WTC11 (cell line): ENCODE data around the gene SORT1. TPM values are rescaled to one million over a fixed set of nuclear protein-coding genes. Genes with fewer than 3 reads are reported as not detected.

Experiments used
- ATAC-seq: fragments of 200-7000 bp; cut with Tn5 transposase; 2 replicates; pipeline ENCODE4 v1.10.0; 2021; ENCODE audit warnings: mild to moderate bottlenecking, moderate library complexity
- Bru-seq: library from RNA; stranded (reverse); fragments of 400-500 nt; gene quantifications from one replicate; lab custom pipeline; 2021; lab: Mats Ljungman, UMichigan
- CTCF ChIA-PET: fragments of 300-600 bp; sonication (Branson Sonifier 250); formaldehyde crosslinking; loops from one replicate; lab custom pipeline; 2021; ENCODE audit warnings: antibody characterized with exemption; lab: Charles Lee
- POLR2A ChIA-PET: fragments of 350-600 bp; sonication (Branson Sonifier 250); formaldehyde crosslinking; loops from one replicate; lab custom pipeline; 2021; ENCODE audit warnings: antibody characterized with exemption; lab: Charles Lee
- DNase-seq: peaks from one replicate; pipeline ENCODE4 v3.0.0; 2021; ENCODE audit warnings: low spot score
- H3K27ac Mint-ChIP-seq: 2 replicates; pipeline ENCODE4 v1.8.0; 2021; ENCODE audit warnings: mixed read lengths
- H3K27me3 Mint-ChIP-seq: 2 replicates; pipeline ENCODE4 v1.8.0; 2021; ENCODE audit warnings: low read depth, mild to moderate bottlenecking, moderate library complexity, mixed read lengths
- H3K36me3 Mint-ChIP-seq: 2 replicates; pipeline ENCODE4 v1.8.0; 2021; ENCODE audit warnings: mixed read lengths
- H3K4me1 Mint-ChIP-seq: 2 replicates; pipeline ENCODE4 v1.8.0; 2022; ENCODE audit warnings: mixed read lengths
- H3K4me3 Mint-ChIP-seq: 2 replicates; pipeline ENCODE4 v1.8.0; 2021; ENCODE audit warnings: mild to moderate bottlenecking, moderate library complexity, mixed read lengths
- H3K9me3 Mint-ChIP-seq: 2 replicates; pipeline ENCODE4 v1.8.0; 2021; ENCODE audit warnings: mixed read lengths
- AR ChIP-seq: fragments of 250-450 bp; sonication (Bioruptor Pico); IDR thresholded peaks from 2 replicates; pipeline ENCODE4 v1.9.0; 2021; ENCODE audit warnings: mild to moderate bottlenecking
- CBFB ChIP-seq: sonication (generic); formaldehyde crosslinking; IDR thresholded peaks from 2 replicates; pipeline ENCODE4 v1.8.1; 2022; ENCODE audit warnings: mild to moderate bottlenecking, low read depth, missing genetic modification reagents
- CREB1 ChIP-seq: sonication (generic); formaldehyde crosslinking; IDR thresholded peaks from 2 replicates; pipeline ENCODE4 v1.8.0; 2023; ENCODE audit warnings: mild to moderate bottlenecking, missing genetic modification reagents
- CREM ChIP-seq: sonication (generic); formaldehyde crosslinking; IDR thresholded peaks from 2 replicates; pipeline ENCODE4 v1.8.1; 2022; ENCODE audit warnings: mild to moderate bottlenecking, missing genetic modification reagents, moderate library complexity
- CTCF ChIP-seq: fragments of 200-600 bp; IDR thresholded peaks from 2 replicates; pipeline ENCODE4 v1.8.0; 2022; ENCODE audit warnings: antibody characterized with exemption
- EMX1 ChIP-seq: fragments of 250-450 bp; sonication (Bioruptor Pico); IDR thresholded peaks from 2 replicates; pipeline ENCODE4 v1.8.0; 2021; ENCODE audit warnings: mild to moderate bottlenecking
- ETV6 ChIP-seq: sonication (generic); formaldehyde crosslinking; IDR thresholded peaks from 2 replicates; pipeline ENCODE4 v1.8.1; 2022; ENCODE audit warnings: mild to moderate bottlenecking, missing genetic modification reagents
- FOXJ3 ChIP-seq: sonication (generic); formaldehyde crosslinking; IDR thresholded peaks from 2 replicates; pipeline ENCODE4 v1.9.0; 2021; ENCODE audit warnings: missing genetic modification reagents, mild to moderate bottlenecking, borderline replicate concordance
- FOXP1 ChIP-seq: sonication (generic); formaldehyde crosslinking; IDR thresholded peaks from 2 replicates; pipeline ENCODE4 v1.8.0; 2022; ENCODE audit warnings: missing genetic modification reagents, mild to moderate bottlenecking, moderate library complexity, borderline replicate concordance
- FOXP4 ChIP-seq: sonication (generic); formaldehyde crosslinking; IDR thresholded peaks from 2 replicates; pipeline ENCODE4 v1.8.0; 2022; ENCODE audit warnings: mild to moderate bottlenecking, missing genetic modification reagents
- HMGA2 ChIP-seq: fragments of 250-450 bp; sonication (Bioruptor Pico); IDR thresholded peaks from 2 replicates; pipeline ENCODE4 v1.4.0; 2021; ENCODE audit warnings: mild to moderate bottlenecking, moderate library complexity
- HMGXB4 ChIP-seq: sonication (generic); formaldehyde crosslinking; IDR thresholded peaks from 2 replicates; pipeline ENCODE4 v1.8.1; 2023; ENCODE audit warnings: mild to moderate bottlenecking, moderate library complexity, missing genetic modification reagents
- IRF1 ChIP-seq: sonication (generic); formaldehyde crosslinking; IDR thresholded peaks from 2 replicates; pipeline ENCODE4 v1.8.0; 2023; ENCODE audit warnings: missing genetic modification reagents
- JAZF1 ChIP-seq: fragments of 250-450 bp; sonication (Bioruptor Pico); IDR thresholded peaks from 2 replicates; pipeline ENCODE4 v1.9.0; 2021; ENCODE audit warnings: moderate library complexity, mild to moderate bottlenecking, inconsistent platforms
- KAT7 ChIP-seq: sonication (generic); formaldehyde crosslinking; IDR thresholded peaks from 2 replicates; pipeline ENCODE4 v1.8.1; 2023; ENCODE audit warnings: missing genetic modification reagents, mild to moderate bottlenecking, borderline replicate concordance
- MAX ChIP-seq: sonication (generic); formaldehyde crosslinking; IDR thresholded peaks from 2 replicates; pipeline ENCODE4 v1.8.0; 2022; ENCODE audit warnings: mild to moderate bottlenecking, missing genetic modification reagents
- NFYB ChIP-seq: sonication (generic); formaldehyde crosslinking; conservative IDR thresholded peaks from 2 replicates; pipeline ENCODE4 v1.8.0; 2022; ENCODE audit warnings: low read depth, missing genetic modification reagents
- NR1H2 ChIP-seq: sonication (generic); formaldehyde crosslinking; IDR thresholded peaks from 2 replicates; pipeline ENCODE4 v1.9.0; 2021; ENCODE audit warnings: mild to moderate bottlenecking, moderate library complexity, missing genetic modification reagents
- PREB ChIP-seq: sonication (generic); formaldehyde crosslinking; IDR thresholded peaks from 2 replicates; pipeline ENCODE4 v1.8.1; 2022; ENCODE audit warnings: mild to moderate bottlenecking, missing genetic modification reagents, moderate library complexity, borderline replicate concordance
- RELA ChIP-seq: sonication (generic); formaldehyde crosslinking; IDR thresholded peaks from 2 replicates; pipeline ENCODE4 v1.8.1; 2022; ENCODE audit warnings: missing genetic modification reagents, mild to moderate bottlenecking, borderline replicate concordance
- SP1 ChIP-seq: sonication (generic); formaldehyde crosslinking; conservative IDR thresholded peaks from 2 replicates; pipeline ENCODE4 v1.8.1; 2022; ENCODE audit warnings: missing genetic modification reagents
- TEAD1 ChIP-seq: sonication (generic); formaldehyde crosslinking; IDR thresholded peaks from 2 replicates; pipeline ENCODE4 v1.8.0; 2022; ENCODE audit warnings: mild to moderate bottlenecking, missing genetic modification reagents
- ZNF317 ChIP-seq: sonication (generic); formaldehyde crosslinking; IDR thresholded peaks from 2 replicates; pipeline ENCODE4 v1.8.1; 2023; ENCODE audit warnings: low read depth, mild to moderate bottlenecking, moderate library complexity, missing genetic modification reagents, borderline replicate concordance
- ZNF416 ChIP-seq: fragments of 250-450 bp; sonication (Bioruptor Pico); IDR thresholded peaks from 2 replicates; pipeline ENCODE4 v1.9.0; 2021; ENCODE audit warnings: mild to moderate bottlenecking, inconsistent platforms
- ZNF423 ChIP-seq: fragments of 250-450 bp; sonication (Bioruptor Pico); IDR thresholded peaks from 2 replicates; pipeline ENCODE4 v2.1.2; 2022; ENCODE audit warnings: mild to moderate bottlenecking, moderate library complexity
- long read RNA-seq, 3 experiments: library from RNA in 1 of 3; library from capped mRNA in 1 of 3; library from polyadenylated mRNA in 1 of 3; unstranded in 2 of 3; stranded (forward) in 1 of 3; transcript quantifications; one replicate each; pipeline ENCODE4 v2.0.0, GENCODE V29; 2021
- total RNA-seq: library from RNA; stranded (reverse); gene quantifications from 3 replicates; pipeline ENCODE4 v1.2.3, GENCODE V29; 2021

The SORT1 gene
- 50.2 to 60.8 TPM (median 55.9 TPM) in 3 replicates for total RNA-seq
- percentile 79 among the genes with signal in this experiment for Bru-seq, nascent RNA
- long read RNA-seq, experiment 1, full-length matches to known transcripts = 184 of 414 reads
- long read RNA-seq, experiment 1, partial matches to known transcripts = 46 of 414 reads
- long read RNA-seq, experiment 1, other reads (novel, unspliced or antisense) = 184 of 414 reads
- long read RNA-seq, experiment 2, full-length matches to known transcripts = 11 of 60 reads
- long read RNA-seq, experiment 2, partial matches to known transcripts = 37 of 60 reads
- long read RNA-seq, experiment 2, other reads (novel, unspliced or antisense) = 12 of 60 reads
- long read RNA-seq, experiment 3, partial matches to known transcripts = 0 of 3 reads
- long read RNA-seq, experiment 3, other reads (novel, unspliced or antisense) = 3 of 3 reads

GRCh38 chr1:109397581-109398342, at the start of gene SORT1:
TSS of gene SORT1 (minus strand) at chr1:109397918. CDS start at chr1:109397892, 26 bp downstream.
- Mint-ChIP-seq H3K27me3 (no peaks in the 10 kb centered on the region), H3K36me3 (0 out of 2 replicates have a peak, but pooled peaks cover 3% of the 10 kb centered on the region), H3K9me3 (no peaks in the 10 kb centered on the region), H3K4me3 (peak within 1 kb of the TSS; percentile 95), H3K4me1 (peaks cover 43% of the 10 kb centered on the region), H3K27ac (peak within 1 kb of the TSS; percentile 97)
- peak; percentile 99 for ATAC-seq
- ChIA-PET POLR2A (interaction anchor here (0.5 to 2.1 kb wide), 16 partner anchors 13 to 470 kb away, joined by 3 to 21 read pairs (median 3); partner anchors contain the start of genes ATXN7L2 and PSRC1), CTCF (interaction anchor here (0.6 to 4.4 kb wide), 47 partner anchors 9 to 915 kb away, joined by 3 to 68 read pairs (median 5); partner anchors contain the start of genes ATXN7L2, CELSR2, CYB561D1 and MYBPHL)
- DNase-seq = peak; percentile 97
- TF ChIP-seq MAX (CRISPR knock-in tag) (peak; percentile 58), CREB1 (CRISPR knock-in tag) (no peak), CBFB (CRISPR knock-in tag) (no peak), CREM (peak; percentile 75; the same call in 1 of the 2 replicates), ZNF423 (CRISPR knock-in tag) (no peak), TEAD1 (CRISPR knock-in tag) (no peak), ETV6 (CRISPR knock-in tag) (peak; percentile 33; the same call in 1 of the 2 replicates), JAZF1 (no peak), NFYB (peak; percentile 98), FOXP4 (CRISPR knock-in tag) (peak; percentile 55; the same call in 1 of the 2 replicates), IRF1 (CRISPR knock-in tag) (no peak), HMGA2 (0 out of 2 replicates have a peak, but pooled peaks have one; percentile 29), AR (CRISPR knock-in tag) (no peak; the same call in 1 of the 2 replicates), KAT7 (CRISPR knock-in tag) (0 out of 2 replicates have a peak, but pooled peaks have one; percentile 25), EMX1 (CRISPR knock-in tag) (no peak), PREB (CRISPR knock-in tag) (no peak), FOXP1 (CRISPR knock-in tag) (0 out of 2 replicates have a peak, but pooled peaks have one; percentile 55), RELA (CRISPR knock-in tag) (no peak), SP1 (CRISPR knock-in tag) (peak; percentile 91), HMGXB4 (CRISPR knock-in tag) (no peak), NR1H2 (no peak), ZNF317 (CRISPR knock-in tag) (no peak), ZNF416 (CRISPR knock-in tag) (peak; percentile 42; the same call in 1 of the 2 replicates), CTCF (no peak), FOXJ3 (no peak)
